Vagina (tissue), 2 donors: ENCODE data around the gene DHRSX. TPM values are rescaled to one million over a fixed set of nuclear protein-coding genes. Genes with fewer than 3 reads are reported as not detected.

Experiments
- DNase-seq, 2 donors: peaks; one replicate each; pipeline ENCODE4 v3.0.0-alpha.2; 2017; ENCODE audit errors: extremely low spot score in 2 of 2
- H3K27ac ChIP-seq: fragments of 200-600 bp; sonication (generic); one replicate; pipeline ENCODE4 v1.5.1; 2019
- H3K27me3 ChIP-seq: fragments of 200-600 bp; sonication (generic); one replicate; pipeline ENCODE4 v1.5.1; 2019
- H3K36me3 ChIP-seq, 2 donors: fragments of 200-600 bp; sonication (generic); one replicate each; pipeline ENCODE4 v1.5.1; 2017 to 2019
- H3K4me1 ChIP-seq: fragments of 200-600 bp; sonication (generic); one replicate; pipeline ENCODE4 v1.5.1; 2019
- H3K4me3 ChIP-seq, 2 donors: fragments of 200-600 bp; sonication (generic); 1 replicate in 1 of 2; 2 replicates in 1 of 2; pipeline ENCODE4 v1.5.1; 2016 to 2019
- H3K9me3 ChIP-seq: fragments of 200-600 bp; sonication (generic); one replicate; pipeline ENCODE4 v1.5.1; 2019
- POLR2A ChIP-seq, 2 donors: fragments of 450-650 bp; IDR thresholded peaks; one replicate each; pipeline ENCODE4 v1.6.1; 2017; ENCODE audit warnings: antibody characterized with exemption in 2 of 2, mild to moderate bottlenecking in 2 of 2, moderate library complexity in 2 of 2
- POLR2AphosphoS5 ChIP-seq, 2 donors: sonication (generic); formaldehyde crosslinking; IDR thresholded peaks; one replicate each; pipeline ENCODE4 v1.9.0; 2017; ENCODE audit warnings: antibody characterized with exemption in 2 of 2, mild to moderate bottlenecking in 2 of 2, low read depth in 1 of 2; ENCODE audit not compliant: insufficient read depth in 1 of 2
- intact Hi-C: fragments of 100-400 bp; cut with DNase I; formaldehyde crosslinking; loops from one replicate; pipeline ENCODE4 v1.15.1; 2023
- total RNA-seq: library from RNA; depleted of rRNA; stranded (reverse); fragments of >200 nt; gene quantifications from one replicate; pipeline ENCODE4 v1.2.3, GENCODE V29; 2016
- TF ChIP-seq, protein P1 (sequence below), 3 experiments: fragments of 450-650 bp in 2 of 3; fragments of 200-600 bp in 1 of 3; sonication (generic) in 1 of 3; IDR thresholded peaks; one replicate each; pipeline ENCODE4 v1.5.1; 2017 to 2019; ENCODE audit warnings: antibody characterized with exemption in 3 of 3, mild to moderate bottlenecking in 2 of 3, moderate library complexity in 2 of 3

The DHRSX gene
- total RNA-seq, 1 donor from 2014 or later = 26.0 TPM

DNA sequence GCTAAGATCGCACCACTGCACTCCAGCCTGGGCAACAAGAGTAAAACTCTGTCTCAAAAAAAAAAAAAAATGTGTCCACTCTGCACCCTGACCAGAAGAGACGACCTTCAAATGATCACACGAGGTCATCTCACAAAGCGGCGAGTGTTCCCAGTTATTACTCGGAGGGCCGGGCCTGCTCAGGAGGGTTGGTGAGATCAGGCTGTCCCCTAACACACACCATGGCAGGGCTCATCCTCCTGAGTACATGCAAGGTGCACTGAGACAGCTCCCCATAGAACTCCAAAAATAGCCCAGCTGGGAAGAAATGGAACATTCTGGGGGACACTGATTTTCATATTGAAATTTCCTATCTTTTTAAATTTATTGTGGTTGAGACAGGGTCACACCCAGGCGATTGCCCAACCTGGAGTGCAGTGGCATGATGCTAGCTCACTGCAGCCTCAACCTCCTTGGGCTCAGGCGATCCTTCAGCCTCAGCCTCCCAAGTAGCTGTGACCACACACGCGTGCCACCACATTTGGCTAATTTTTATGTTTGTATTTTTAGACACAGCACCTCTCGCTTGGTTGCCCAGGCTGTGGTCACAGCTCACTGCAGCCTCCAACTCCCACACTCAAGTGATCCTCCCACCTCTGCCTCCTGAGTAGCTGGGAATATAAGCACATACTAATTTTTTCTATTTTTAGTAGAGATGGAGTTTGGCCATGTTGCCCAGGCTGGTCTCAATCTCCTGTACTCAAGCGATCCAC, 51.5 kb downstream of the DHRSX start:
- H3K9me3 ChIP-seq = no peaks in the 10 kb centered on the region
- intact Hi-C loops = no loop called here
- no peak for TF ChIP-seq POLR2AphosphoS5 (IDR thresholded peaks at IDR 0.05; ENCODE audit: insufficient read depth in 1 of 2, low read depth in 1 of 2)
- TF ChIP-seq, protein P1, sequence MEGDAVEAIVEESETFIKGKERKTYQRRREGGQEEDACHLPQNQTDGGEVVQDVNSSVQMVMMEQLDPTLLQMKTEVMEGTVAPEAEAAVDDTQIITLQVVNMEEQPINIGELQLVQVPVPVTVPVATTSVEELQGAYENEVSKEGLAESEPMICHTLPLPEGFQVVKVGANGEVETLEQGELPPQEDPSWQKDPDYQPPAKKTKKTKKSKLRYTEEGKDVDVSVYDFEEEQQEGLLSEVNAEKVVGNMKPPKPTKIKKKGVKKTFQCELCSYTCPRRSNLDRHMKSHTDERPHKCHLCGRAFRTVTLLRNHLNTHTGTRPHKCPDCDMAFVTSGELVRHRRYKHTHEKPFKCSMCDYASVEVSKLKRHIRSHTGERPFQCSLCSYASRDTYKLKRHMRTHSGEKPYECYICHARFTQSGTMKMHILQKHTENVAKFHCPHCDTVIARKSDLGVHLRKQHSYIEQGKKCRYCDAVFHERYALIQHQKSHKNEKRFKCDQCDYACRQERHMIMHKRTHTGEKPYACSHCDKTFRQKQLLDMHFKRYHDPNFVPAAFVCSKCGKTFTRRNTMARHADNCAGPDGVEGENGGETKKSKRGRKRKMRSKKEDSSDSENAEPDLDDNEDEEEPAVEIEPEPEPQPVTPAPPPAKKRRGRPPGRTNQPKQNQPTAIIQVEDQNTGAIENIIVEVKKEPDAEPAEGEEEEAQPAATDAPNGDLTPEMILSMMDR (IDR thresholded peaks at IDR 0.05) = no peak
- no peak for TF ChIP-seq POLR2A (IDR thresholded peaks at IDR 0.05)
- no peak overlapping the region for H3K4me3 ChIP-seq
- peaks cover 5% of the 10 kb centered on the region for H3K4me1 ChIP-seq
- H3K27ac ChIP-seq = no peak overlapping the region
- H3K36me3 ChIP-seq = no peaks in the 10 kb centered on the region
- no peaks in the 10 kb centered on the region for H3K27me3 ChIP-seq
- no peak for DNase-seq

DNA sequence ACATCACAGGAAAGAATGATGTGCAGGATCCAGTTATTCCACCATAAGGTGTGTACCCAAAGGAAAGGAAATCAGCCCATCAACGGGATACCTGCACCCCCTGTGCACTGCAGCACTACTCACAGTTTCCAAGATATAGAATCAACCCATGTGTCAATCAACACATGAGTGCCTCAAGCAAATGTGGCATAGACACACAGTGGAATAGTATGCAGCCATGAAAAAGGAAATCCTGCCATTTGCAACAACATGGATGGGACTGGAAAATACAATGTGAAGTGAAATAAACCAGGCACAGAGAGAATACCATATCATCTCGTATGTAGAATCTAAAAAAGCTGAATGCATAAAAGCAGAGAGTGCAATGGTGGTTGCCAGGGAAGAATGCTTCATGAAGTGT, 53.3 kb downstream of the DHRSX start:
- intact Hi-C loops = no loop called here

DNA sequence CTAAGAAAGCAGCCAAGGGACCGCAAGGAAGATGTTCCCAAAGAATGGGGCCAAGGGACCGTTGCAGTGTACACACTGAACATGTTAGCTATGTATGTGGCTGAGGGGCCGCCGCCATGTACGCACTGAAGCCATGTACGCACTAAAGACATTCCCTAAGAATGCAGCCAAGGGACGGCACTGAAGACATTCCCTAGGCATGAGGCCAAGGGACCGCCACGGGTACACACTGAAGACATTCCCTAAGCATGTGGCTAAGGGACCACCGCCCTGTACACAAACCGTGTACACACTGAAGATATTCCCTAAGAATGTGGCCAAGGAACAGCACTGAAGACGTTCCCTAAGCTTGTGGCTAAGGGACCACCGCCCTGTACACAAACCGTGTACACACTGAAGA, 54.0 kb downstream of the DHRSX start:
- DNase-seq = no peak
- no peak overlapping the region for H3K4me3 ChIP-seq
- TF ChIP-seq POLR2A (IDR thresholded peaks at IDR 0.05) (no peak), POLR2AphosphoS5 (IDR thresholded peaks at IDR 0.05; ENCODE audit: insufficient read depth in 1 of 2, low read depth in 1 of 2) (no peak)
- TF ChIP-seq, protein P1 (IDR thresholded peaks at IDR 0.05) = no peak
- no peaks in the 10 kb centered on the region for H3K36me3 ChIP-seq
- peaks cover 5% of the 10 kb centered on the region for H3K4me1 ChIP-seq
- intact Hi-C loops = no loop called here
- no peaks in the 10 kb centered on the region for H3K27me3 ChIP-seq
- no peak overlapping the region for H3K27ac ChIP-seq
- no peaks in the 10 kb centered on the region for H3K9me3 ChIP-seq

More for the DNA sequence above, 53.3 kb downstream of the DHRSX start:
- no peak for TF ChIP-seq POLR2AphosphoS5 (IDR thresholded peaks at IDR 0.05; ENCODE audit: insufficient read depth in 1 of 2, low read depth in 1 of 2)
- TF ChIP-seq, protein P1 (IDR thresholded peaks at IDR 0.05) = no peak
- TF ChIP-seq POLR2A (IDR thresholded peaks at IDR 0.05) = no peak
- DNase-seq = no peak
- Histone ChIP-seq H3K36me3 (no peaks in the 10 kb centered on the region), H3K27me3 (no peaks in the 10 kb centered on the region), H3K27ac (no peak overlapping the region), H3K4me1 (peaks cover 5% of the 10 kb centered on the region), H3K4me3 (no peak overlapping the region), H3K9me3 (no peaks in the 10 kb centered on the region)

DNA sequence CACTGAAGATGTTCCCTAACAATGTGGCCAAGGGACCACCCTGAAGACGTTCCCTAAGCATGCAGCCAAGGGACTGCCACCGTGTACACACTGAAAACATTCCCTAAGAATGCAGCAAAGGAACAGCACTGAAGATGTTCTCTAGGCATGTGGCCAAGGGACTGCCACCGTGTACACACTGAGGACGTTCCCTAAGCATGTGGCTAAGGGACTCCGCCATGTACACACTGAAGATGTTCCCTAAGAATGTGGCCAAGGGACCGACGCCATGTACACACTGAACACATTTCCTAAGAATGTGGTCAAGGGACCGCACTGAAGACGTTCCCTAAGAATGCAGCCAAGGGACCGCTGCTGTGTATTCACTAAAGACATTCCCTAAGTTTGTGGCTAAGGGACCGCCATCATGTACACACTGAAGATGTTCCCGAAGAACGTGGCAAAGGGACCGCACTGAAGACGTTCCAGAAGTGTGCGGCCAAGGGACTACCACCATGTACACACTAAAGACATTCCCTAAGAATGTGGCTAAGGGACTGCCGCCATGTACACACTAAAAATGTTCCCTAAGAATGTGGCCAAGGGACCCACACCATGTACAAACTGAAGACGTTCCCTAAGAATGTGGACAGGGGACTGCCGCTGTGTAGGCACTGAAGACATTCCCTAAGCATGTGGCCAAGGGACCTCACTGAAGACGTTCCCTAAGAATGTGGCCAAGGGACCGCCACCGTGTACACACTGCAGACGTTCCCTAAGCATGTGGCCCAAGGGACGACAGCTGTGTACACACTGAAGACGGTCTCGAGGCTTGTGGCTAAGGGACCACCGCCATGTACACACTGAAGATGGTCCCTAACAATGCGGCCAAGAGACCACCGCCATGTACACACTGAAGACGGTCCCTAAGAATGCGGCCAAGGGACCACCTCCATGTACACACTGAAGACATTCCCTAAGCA, 54.8 kb downstream of the DHRSX start:
- intact Hi-C loops = no loop called here

More for the DNA sequence above, 54.8 kb downstream of the DHRSX start:
- H3K36me3 ChIP-seq = no peaks in the 10 kb centered on the region
- no peaks in the 10 kb centered on the region for H3K27me3 ChIP-seq
- no peak for DNase-seq
- no peaks in the 10 kb centered on the region for H3K4me1 ChIP-seq
- H3K27ac ChIP-seq = no peak overlapping the region
- no peak for TF ChIP-seq POLR2AphosphoS5 (IDR thresholded peaks at IDR 0.05; ENCODE audit: insufficient read depth in 1 of 2, low read depth in 1 of 2)
- TF ChIP-seq, protein P1 (IDR thresholded peaks at IDR 0.05) = no peak
- H3K4me3 ChIP-seq = no peak overlapping the region
- no peaks in the 10 kb centered on the region for H3K9me3 ChIP-seq
